Measurements from ENCODE around the gene CA12.

The CA12 gene

DNA sequence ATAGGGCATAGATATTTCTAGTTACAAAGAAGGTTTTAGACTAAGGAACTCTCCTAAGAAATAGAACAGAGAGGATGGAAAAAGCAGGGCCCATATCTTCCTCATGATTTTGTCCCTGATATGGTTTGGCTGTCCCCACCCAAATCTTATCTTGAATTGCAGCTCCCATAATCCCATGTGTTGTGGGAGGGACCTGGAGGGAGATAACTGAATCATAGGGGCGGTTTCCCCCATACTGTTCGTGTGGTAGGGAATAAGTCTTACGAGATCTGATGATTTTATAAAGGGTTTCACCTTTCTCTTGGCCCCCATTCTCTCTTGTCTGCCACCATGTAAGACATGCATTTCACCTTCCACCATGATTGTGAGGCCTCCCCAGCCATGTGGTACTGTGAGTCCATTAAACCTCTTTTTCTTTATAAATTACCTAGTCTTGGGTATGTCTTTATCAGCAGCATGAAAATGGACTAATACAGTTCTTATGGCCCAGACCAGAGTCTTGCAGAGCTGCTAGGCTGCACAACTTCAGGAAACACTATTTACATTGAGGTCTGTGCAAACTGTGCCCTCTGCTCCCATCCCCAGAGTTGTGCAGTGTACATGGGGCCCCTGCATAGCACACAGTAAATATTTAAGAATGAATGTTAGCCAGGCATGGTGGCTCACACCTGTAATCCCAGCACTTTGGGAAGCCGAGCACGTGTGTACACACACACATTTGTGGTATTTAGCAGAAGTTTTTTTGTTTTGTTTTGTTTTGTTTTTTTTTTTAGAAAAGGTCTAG lies 20.3 kb upstream of the CA12 start:
- DNase-seq (ENCODE audit: low read depth) = no peak

GRCh38 chr15:63401078-63401477 lies 19.4 kb upstream of the CA12 start:
- DNase-seq (ENCODE audit: low read depth) = no peak

DNA sequence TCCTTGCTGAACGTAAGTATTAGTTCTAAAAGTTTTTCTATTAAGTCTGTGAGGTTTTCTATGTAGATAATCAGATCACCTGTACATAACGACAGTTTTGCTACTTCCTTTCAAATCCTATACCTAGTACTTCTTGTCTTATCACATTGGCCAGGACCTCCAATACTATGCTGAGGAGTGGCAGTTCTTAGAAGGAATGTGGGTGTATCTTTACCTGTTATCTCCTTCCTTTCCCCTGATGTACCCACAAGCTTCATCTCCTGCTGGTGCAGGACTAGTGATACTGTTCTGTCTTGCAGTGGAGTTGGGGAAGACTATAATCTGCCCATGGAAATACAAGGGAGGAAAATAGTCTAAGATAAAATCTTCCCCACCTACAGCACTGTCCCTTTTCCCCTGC lies 16.8 kb upstream of the CA12 start:
- DNase-seq (ENCODE audit: low read depth) = no peak

DNA sequence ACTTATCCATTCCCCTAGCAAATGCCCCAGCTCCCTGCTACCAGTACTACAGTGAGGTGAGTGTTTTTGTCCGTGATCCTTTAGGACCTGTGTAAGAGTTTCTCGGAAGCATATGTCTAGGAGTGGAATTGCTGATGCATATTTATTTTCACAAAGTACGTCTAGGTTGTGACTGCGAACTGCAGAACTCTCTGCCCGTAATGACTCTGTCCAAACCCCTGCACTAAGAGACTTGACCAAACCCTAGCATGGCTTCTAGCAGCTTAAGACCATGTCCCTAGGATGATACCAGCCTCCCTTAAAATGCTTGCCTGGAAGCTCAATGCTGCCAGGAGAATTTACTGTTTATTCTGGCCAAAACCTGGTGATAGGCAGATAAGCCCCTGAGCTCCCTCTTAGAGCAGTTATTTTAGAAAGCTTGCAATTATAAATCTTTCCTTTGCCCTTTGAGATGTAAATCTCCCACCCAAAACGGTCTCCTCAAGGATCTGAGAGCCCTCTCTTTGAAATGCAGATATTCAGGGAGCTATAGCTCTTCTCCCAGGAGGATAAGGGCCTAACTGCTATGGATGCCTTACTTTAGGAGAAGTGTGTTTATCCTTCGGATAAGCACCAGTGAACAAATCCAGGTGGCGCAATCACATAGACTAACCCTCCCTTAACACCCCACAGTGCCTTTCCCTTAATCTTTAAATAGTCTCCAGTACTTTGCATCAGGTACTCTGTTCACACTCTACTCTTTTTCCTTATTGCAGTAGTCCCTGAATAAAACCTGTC lies 14.7 kb upstream of the CA12 start:
- DNase-seq (ENCODE audit: low read depth) = no peak

DNA sequence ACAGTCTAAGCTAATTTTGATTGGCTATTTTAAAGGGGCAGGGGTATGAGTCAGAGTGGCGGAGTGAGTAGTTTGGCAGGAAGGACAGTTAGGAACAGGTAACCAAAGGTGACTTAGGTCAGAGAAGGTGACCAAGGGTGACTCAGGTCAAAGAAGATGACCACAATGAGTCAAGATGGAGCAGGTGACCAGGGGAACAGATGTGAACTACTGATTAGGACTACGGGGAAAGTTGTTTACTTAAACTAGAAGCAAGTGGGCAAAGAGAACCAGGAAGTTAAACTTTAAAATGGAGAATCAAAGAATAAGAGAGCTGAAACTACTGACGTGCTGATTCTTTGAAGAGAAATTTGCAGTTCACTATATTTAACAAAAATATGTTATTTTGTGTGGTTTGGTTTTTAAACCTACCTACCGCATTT lies 14.1 kb upstream of the CA12 start:
- DNase-seq (ENCODE audit: low read depth) = no peak

DNA sequence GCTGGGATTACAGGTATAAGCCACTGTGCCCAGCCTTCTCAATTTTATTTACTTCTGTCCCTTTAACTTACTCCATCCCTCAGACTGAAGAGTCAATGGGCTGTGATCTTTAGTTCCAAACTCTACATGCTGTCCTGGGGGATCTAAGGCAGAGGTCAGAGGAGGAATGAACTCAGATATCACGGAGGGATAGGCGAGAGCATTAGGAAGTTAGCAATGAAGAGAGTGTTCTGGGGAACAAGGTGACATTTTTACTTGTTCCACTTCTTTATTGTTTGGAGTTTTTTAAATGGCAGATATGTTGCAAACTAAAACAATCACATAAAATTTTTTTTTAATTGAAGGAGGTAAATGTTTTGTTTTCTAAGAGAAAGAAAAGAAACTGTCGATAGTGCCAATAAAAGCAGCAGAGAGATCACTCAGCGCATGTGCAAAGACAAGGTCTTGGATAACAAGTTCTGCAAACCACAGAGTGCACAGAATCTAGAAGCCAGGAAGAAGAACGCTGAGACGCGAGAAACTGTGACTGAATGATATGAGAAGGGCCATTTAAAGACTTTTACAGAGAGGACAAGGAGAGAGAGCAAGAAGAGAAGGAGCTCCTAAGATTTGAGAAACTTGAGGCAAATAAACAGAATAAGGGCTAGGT lies 10.8 kb upstream of the CA12 start:
- DNase-seq (ENCODE audit: low read depth) = no peak

DNA sequence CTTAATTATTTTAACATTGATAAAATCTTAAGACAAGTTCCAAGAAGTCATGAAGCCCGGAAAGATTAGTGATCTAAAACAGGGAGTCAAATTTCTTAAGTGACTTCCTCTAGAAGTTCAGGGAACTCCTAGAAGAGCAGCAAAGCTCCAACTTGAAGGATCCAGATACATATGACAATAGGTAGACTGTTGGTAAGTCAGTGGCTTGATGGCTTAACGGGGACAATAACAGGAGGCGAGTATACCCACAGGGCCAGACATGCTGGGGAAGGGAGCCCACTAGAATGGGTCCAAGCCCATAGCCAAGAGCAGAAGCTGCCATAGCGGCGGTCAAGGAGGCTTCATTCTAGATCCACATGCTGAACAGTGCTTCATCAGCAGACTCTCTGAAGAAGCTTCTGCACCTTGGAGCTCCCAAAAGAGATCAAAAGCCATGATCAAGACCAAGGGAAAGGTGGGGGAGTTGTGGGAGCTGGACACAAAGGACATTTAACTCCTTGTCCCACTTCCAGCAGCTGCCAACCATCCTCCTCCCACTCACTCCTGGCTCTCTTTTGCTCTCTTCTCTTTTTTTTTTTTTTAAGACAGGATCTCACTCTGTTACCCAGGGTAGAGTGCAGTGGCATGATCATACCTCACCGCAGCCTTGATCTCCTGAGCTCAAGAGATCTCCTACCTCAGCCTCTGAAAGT lies 10.2 kb upstream of the CA12 start:
- DNase-seq (ENCODE audit: low read depth) = no peak

GRCh38 chr15:63390689-63391088 lies 9.0 kb upstream of the CA12 start:
- no peak for DNase-seq (ENCODE audit: low read depth)

- no peak for DNase-seq (ENCODE audit: low read depth)
Measured at GRCh38 chr15:63389902-63390670, 8.4 kb upstream of the CA12 start.

GRCh38 chr15:63388511-63388910 lies 6.9 kb upstream of the CA12 start:
- no peak for DNase-seq (ENCODE audit: low read depth)

DNA sequence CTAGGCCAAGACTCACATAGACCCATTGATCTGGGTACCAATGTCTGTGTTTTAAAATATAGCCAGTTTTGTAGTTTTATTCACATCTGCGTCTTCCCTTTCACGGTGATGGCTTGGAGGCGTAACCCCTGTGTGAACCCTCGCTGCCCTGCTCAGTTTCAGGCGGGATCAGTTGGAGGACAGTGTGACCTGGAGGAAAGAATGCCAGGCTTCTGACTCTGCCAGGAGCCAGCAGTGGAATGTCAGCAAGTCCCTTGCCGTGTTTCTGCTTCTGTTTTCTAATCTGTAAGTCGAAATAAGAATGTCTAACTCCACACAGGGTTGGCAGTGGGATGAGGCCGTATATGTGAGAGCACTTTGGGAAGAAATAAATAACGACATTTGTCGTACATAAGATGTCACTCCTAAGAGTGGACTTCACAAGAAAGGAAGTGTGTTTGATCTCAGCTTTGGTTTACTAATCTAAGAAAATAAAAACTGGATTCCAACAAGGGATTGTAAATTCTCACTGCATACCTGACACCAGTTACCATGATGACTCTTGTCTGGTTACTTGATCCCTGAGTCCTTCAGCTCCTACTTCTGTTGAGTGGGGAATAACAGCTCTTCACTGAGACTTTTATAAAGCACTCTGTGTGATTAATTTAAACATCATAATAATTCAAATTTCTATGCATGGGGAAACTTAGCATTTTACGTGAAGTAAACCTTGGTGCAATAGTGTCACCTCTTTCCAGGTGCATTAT lies 6.3 kb upstream of the CA12 start:
- DNase-seq (ENCODE audit: low read depth) = no peak

GRCh38 chr15:63385911-63386531 lies 4.4 kb upstream of the CA12 start:
- no peak for DNase-seq (ENCODE audit: low read depth)

DNA sequence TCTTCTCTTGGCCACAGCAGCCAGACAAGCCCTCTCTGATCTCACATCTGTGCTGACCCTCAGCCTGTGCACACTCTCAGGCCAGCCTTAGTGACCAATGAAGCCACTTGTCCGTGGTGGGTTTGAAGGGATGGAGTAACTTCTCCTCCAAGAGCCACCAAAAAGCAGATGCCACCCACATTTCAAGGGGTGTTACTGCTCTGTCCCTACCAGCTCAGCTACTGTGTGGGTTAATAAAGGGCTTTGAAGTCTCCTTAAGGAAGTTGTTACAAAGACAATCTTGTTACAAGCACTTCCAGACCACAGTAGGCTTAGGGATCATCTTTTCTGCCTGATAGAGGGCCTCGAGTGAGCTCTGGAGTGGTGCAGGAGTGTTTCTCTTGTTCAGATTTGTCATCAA lies 3.3 kb upstream of the CA12 start:
- no peak for DNase-seq (ENCODE audit: low read depth)

- no peak for DNase-seq (ENCODE audit: low read depth)
Measured at GRCh38 chr15:63382966-63383710, 1.5 kb upstream of the CA12 start.

DNA sequence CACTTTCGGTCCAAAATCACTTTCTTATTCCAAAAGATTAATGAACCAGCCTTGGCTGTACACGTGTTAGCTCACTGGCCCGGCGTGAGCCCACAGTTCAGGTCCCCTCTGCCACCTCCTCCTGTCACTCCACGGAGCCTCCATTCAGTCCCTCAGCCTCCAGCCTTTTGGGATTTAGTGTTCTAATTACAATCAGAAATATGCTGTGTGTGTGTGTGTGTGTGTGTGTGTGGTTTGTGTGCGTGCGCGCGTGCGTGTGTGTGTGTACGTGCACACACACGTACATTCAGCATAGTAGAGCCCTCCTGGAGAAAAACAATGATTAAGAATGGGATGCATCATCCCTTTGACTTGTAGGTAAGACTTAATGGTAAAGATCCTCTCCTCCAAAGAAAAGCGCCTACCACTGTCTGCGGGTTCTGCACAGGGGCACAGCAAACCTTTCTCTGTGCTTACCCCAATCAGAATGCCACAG lies 801 bp downstream of the CA12 start:
- no peak for DNase-seq (ENCODE audit: low read depth)

GRCh38 chr15:63380151-63380807 lies 1.4 kb downstream of the CA12 start:
- DNase-seq (ENCODE audit: low read depth) = no peak

DNA sequence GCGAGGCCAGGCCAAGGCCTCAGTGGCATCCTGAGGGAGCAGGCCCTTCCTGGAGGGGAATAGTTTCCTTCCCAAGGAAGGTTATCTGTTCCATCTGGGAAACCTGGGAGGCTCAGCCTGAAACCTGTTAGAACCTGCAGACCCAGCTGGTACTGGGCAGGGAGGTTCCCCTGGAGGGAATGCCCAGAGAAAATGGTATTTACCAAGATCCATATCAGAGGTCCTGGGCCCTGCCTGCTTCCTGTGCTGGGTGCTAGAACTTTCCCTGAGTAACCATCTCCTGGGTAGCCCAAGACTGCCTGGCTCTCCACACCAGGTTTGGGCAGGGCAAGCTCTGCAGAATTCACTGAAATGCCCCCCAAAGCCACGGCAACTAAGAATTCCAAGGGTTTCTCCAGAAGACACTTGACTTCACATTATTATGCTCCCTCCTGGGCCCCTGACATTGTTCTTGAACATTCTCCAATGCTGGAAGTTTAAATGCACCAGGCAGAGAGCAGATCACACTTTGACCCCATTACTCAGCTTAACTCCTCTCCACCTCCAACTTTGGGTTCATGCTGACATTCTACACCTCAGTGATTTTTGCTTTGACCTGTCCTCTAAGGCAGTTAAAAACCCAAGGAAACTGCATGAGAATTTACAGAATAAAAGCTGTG lies 2.0 kb downstream of the CA12 start:
- DNase-seq (ENCODE audit: low read depth) = no peak

DNA sequence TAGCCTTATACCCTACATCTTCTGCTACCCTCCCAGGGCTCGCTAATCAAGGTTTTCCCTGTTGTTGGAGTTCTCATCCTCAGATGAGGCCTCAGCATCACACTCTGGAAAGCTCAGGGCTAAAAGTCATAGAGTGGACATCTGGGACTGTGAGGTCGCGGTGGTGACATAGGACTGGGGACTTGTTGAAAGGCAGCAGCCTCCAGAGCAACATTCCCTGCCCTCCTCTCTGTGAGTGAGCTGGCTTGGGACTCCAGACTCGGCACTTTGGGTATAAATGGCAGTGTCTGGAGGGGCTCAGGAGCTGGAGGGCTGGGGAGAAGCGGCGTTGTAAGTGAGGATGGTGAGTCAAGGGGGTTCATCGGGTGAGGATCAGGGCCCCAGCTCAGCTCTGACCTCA lies 2.7 kb downstream of the CA12 start:
- DNase-seq (ENCODE audit: low read depth) = no peak
